PC-9 (cell line): ENCODE data around the gene LSS.
"Not testable (repeated sequence)": the region's sequence is repeated elsewhere in the genome, so short reads cannot be mapped to it uniquely, and the experiment has no call there.

ENCODE experiments used
- EZH2 ChIP-seq: fragments of 200-600 bp; sonication (generic); IDR thresholded peaks from 2 replicates; pipeline ENCODE4 v1.8.0; 2017; ENCODE audit warnings: antibody characterized with exemption, low read depth
- TF ChIP-seq, protein P1 (sequence below): fragments of 200-600 bp; sonication (generic); conservative IDR thresholded peaks from 2 replicates; pipeline ENCODE4 v1.6.1; 2017; ENCODE audit warnings: mixed run types, antibody characterized with exemption, mild to moderate bottlenecking, moderate library complexity

DNA sequence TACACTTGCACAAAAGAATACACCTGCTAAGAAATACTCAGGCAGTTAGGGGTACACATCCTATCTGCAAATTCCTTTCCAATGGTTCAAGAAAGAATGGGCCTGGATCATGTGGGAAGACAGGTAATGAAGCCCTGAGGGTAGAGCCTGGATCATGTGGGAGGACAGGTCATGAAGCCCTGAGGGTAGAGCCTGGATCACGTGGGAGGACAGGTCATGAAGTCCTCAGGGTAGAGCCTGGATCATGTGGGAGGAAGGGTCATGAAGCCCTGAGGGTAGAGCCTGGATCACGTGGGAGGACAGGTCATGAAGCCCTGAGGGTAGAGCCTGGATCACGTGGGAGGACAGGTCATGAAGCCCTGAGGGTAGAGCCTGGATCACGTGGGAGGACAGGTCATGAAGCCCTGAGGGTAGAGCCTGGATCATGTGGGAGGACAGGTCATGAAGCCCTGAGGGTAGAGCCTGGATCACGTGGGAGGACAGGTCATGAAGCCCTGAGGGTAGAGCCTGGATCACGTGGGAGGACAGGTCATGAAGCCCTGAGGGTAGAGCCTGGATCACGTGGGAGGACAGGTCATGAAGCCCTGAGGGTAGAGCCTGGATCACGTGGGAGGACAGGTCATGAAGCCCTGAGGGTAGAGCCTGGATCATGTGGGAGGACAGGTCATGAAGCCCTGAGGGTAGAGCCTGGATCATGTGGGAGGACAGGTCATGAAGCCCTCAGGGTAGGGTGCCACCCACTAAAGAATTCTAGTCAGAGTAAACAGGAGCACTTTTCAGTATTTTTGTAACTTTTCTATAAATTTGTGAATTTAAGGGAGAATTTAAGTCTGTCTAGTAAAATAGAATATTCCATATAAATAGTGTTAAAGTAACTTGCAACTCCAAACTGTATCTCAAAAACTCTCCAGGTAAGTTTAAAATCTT is 27.4 kb downstream of the LSS start:
- TF ChIP-seq, protein P1, sequence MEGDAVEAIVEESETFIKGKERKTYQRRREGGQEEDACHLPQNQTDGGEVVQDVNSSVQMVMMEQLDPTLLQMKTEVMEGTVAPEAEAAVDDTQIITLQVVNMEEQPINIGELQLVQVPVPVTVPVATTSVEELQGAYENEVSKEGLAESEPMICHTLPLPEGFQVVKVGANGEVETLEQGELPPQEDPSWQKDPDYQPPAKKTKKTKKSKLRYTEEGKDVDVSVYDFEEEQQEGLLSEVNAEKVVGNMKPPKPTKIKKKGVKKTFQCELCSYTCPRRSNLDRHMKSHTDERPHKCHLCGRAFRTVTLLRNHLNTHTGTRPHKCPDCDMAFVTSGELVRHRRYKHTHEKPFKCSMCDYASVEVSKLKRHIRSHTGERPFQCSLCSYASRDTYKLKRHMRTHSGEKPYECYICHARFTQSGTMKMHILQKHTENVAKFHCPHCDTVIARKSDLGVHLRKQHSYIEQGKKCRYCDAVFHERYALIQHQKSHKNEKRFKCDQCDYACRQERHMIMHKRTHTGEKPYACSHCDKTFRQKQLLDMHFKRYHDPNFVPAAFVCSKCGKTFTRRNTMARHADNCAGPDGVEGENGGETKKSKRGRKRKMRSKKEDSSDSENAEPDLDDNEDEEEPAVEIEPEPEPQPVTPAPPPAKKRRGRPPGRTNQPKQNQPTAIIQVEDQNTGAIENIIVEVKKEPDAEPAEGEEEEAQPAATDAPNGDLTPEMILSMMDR = not testable (repeated sequence)
- TF ChIP-seq EZH2 = not testable (repeated sequence)
